SJCRH30 (cell line): ENCODE measurements around the gene RANGAP1. TPM values are rescaled to one million over a fixed set of nuclear protein-coding genes. Genes with fewer than 3 reads are reported as not detected.

Source experiments
- DNase-seq, 2 experiments: peaks; one replicate each; pipeline ENCODE4 v3.0.0-alpha.2; 2015 to 2020
- H3K27ac ChIP-seq: fragments of 250-450 bp; sonication (Bioruptor Pico); 2 replicates; pipeline ENCODE4 v1.5.1; 2020; ENCODE audit warnings: mild to moderate bottlenecking, moderate library complexity
- H3K27me3 ChIP-seq: fragments of 250-450 bp; sonication (Bioruptor Pico); 2 replicates; pipeline ENCODE4 v1.5.1; 2020; ENCODE audit warnings: mild to moderate bottlenecking, moderate library complexity
- H3K36me3 ChIP-seq: fragments of 250-450 bp; sonication (Bioruptor Pico); 2 replicates; pipeline ENCODE4 v1.5.1; 2020; ENCODE audit warnings: mild to moderate bottlenecking, moderate library complexity
- H3K4me1 ChIP-seq: fragments of 250-450 bp; sonication (Bioruptor Pico); 2 replicates; pipeline ENCODE4 v1.5.1; 2020; ENCODE audit warnings: mild to moderate bottlenecking, moderate library complexity
- H3K4me3 ChIP-seq: fragments of 250-450 bp; sonication (Bioruptor Pico); 2 replicates; pipeline ENCODE4 v1.5.1; 2020; ENCODE audit warnings: mild to moderate bottlenecking, moderate library complexity
- H3K9me3 ChIP-seq: fragments of 250-450 bp; sonication (Bioruptor Pico); replicated peaks from 2 replicates; pipeline ENCODE4 v1.5.1; 2020; ENCODE audit warnings: mild to moderate bottlenecking, moderate library complexity
- total RNA-seq: library from RNA; depleted of rRNA; stranded (reverse); fragments of >200 nt; shearing (Covaris generic); gene quantifications from 2 replicates; pipeline ENCODE4 v1.2.3, GENCODE V29; 2014

Gene RANGAP1
- total RNA-seq, 1 experiment from 2014 or later: 55.4 TPM

DNA sequence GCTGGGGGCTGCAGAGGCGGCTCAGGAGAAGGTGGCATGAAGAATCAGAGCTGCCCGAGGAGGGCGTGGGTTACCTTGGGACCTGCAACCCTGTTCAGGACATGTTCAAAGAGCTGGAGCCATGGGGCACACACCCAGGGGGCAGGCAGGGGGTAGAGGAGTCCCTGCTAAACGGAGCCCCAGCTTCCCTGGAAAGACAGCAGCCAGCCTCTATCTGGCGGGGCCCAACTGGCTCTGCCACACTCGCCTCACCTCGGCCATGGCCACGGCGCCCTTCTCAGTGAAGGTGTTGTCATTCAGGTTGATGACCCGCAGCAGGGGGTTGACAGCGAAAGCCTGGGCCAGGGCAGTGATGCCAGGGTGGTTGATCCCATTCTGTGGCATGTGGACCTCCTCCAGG is 28.3 kb downstream of the RANGAP1 start:
- no peaks in the 10 kb centered on the region for H3K4me1 ChIP-seq
- no peak overlapping the region for H3K27ac ChIP-seq
- H3K9me3 ChIP-seq: no peaks in the 10 kb centered on the region
- no peak for DNase-seq
- peaks cover 38% of the 10 kb centered on the region for H3K36me3 ChIP-seq
- no peak overlapping the region for H3K4me3 ChIP-seq
- H3K27me3 ChIP-seq: no peaks in the 10 kb centered on the region

DNA sequence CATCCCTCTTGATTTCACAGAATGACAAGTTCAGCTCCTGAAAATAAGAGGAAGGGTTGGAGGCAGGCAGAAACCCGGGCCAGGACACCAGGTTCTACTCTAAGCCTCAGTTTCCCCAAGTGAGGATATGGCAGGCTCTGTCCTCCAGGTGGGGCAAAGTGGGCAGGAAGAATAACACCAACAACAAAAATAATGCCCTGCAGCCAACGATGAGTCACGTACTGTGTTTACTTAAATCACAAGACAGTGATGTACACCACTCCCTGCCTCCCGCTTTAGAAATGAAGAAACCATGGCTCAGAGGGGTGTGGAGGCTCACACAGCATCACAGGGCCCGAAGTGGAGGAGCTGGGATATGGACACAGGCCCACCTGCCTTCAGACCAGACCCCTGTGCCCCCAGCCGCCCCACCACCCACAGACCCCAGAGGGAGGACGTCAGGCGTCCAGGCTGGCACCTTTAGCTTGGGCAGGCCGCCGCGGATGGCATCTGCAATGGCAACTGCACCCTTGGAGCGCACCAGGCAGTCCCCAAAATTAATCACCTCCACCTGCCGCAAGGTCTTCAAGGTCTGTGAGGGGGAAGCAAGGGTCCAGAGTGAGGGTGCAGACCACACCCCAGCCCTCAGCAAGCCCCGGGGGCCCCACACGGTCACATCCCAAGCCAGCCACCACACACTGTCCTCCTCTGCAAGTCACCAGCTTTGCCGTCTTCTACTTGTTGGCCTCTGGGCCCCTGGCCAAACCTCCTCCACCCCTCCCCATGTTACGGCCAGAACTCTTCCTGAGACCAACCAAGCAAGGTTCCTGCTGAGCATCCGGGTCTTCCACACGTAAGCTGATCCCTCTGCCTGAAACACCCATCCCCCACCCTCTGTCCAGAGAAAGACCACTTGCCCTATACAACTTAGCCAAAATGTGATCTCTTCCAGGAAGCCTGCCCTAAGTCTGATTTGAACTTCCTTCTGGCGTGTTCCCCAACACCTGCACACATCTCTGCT is 29.4 kb downstream of the RANGAP1 start:
- H3K9me3 ChIP-seq: no peaks in the 10 kb centered on the region
- H3K27ac ChIP-seq: no peak overlapping the region
- H3K27me3 ChIP-seq: no peaks in the 10 kb centered on the region
- H3K4me1 ChIP-seq: no peaks in the 10 kb centered on the region
- peaks cover 30% of the 10 kb centered on the region for H3K36me3 ChIP-seq
- H3K4me3 ChIP-seq: no peak overlapping the region
- no peak for DNase-seq

DNA sequence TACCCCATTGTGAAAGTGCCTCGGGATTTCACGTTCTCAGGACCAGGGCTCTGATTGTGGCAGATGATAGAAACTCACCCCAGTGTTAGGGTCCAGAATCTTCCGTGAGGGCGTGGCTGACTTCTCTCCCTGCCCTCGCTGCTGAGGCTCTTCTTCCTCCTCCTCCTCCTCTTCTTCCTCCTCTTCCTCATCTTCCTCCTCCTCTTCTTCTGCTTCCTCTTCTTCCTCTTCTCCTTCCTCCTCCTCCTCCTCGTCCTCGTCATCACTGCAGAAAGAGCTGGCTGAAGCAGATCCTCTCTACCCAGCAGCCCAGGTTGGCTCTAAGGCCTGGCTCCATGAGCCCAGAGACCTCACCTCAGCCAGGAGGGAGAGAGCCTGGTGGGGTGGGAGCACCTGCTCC is 31.8 kb downstream of the RANGAP1 start:
- peaks cover 21% of the 10 kb centered on the region for H3K36me3 ChIP-seq
- H3K27ac ChIP-seq: no peak overlapping the region

DNA sequence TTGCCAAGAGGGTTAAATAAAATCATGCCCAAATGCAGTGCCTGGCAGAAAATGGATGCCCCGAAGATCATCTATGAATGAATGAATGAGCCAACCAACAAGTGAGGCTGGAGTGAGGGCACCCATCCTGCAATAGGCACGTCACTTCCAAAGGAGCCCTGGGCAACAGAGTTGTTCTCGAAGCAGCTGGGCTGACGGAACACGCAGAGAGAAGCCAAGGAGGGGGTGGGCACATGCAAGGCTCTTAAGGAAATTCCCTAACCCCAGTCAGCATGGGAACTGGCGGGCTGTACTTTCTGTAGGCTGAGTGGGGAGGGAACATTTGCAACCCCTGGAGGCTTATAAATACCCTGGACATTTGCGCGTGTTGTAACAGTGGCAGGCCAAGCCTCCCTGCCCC is 33.6 kb downstream of the RANGAP1 start:
- Histone ChIP-seq H3K9me3 (no peaks in the 10 kb centered on the region), H3K4me1 (no peaks in the 10 kb centered on the region), H3K27me3 (no peaks in the 10 kb centered on the region), H3K4me3 (no peak overlapping the region), H3K27ac (no peak overlapping the region), H3K36me3 (peaks cover 19% of the 10 kb centered on the region; the same call in 1 of the 2 replicates)
- no peak for DNase-seq

More for the DNA sequence above, 31.8 kb downstream of the RANGAP1 start:
- no peak overlapping the region for H3K4me3 ChIP-seq
- H3K9me3 ChIP-seq: no peaks in the 10 kb centered on the region
- H3K27me3 ChIP-seq: no peaks in the 10 kb centered on the region
- no peak for DNase-seq
- no peaks in the 10 kb centered on the region for H3K4me1 ChIP-seq

DNA sequence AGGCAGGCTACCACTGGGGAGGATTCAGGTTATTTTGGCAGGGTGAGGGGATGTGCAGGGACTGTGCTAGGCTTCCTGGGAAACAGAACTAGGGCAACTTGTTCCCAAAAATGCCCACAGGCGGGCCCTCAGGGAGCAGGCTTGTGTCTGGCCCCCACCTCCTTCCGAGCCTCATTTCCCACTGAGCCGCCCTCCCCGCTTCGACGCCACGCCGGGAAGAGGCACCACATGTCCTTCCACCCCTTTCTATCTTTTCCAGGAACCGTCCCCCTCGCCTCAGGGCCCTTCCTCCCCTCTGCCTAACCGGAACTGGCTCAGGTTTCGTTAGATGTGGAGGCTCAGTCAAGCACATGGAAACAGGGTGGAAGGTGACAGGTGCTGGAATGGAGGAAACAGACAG is 35.9 kb downstream of the RANGAP1 start:
- Histone ChIP-seq H3K27ac (no peak overlapping the region), H3K4me1 (no peaks in the 10 kb centered on the region), H3K4me3 (no peak overlapping the region), H3K36me3 (peaks cover 14% of the 10 kb centered on the region; the same call in 1 of the 2 replicates), H3K9me3 (no peaks in the 10 kb centered on the region), H3K27me3 (no peaks in the 10 kb centered on the region)
- no peak for DNase-seq

DNA sequence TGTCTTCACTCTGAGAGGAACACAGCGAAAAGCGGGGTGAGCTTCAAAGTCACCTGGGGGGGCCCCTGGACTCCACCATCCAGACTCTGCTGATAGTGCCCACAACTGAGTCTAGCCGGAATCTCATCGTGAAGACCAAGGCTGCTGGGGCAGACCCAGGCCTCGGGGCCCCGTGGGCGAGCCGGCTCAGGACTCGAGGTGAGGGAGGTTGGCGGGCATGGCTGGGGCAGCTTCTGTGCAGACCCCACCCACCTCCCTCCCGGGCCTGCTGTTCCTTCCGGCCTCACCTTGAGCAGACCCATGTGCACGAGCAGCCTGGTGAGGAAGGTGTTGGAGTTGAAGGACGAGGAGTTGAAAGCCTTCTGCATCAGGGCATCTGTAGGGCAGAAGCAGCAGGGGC is 36.5 kb downstream of the RANGAP1 start:
- no peaks in the 10 kb centered on the region for H3K4me1 ChIP-seq
- no peaks in the 10 kb centered on the region for H3K27me3 ChIP-seq
- peaks cover 14% of the 10 kb centered on the region; the same call in 1 of the 2 replicates for H3K36me3 ChIP-seq
- no peak overlapping the region for H3K27ac ChIP-seq
- H3K4me3 ChIP-seq: no peak overlapping the region
- no peaks in the 10 kb centered on the region for H3K9me3 ChIP-seq
- no peak for DNase-seq

DNA sequence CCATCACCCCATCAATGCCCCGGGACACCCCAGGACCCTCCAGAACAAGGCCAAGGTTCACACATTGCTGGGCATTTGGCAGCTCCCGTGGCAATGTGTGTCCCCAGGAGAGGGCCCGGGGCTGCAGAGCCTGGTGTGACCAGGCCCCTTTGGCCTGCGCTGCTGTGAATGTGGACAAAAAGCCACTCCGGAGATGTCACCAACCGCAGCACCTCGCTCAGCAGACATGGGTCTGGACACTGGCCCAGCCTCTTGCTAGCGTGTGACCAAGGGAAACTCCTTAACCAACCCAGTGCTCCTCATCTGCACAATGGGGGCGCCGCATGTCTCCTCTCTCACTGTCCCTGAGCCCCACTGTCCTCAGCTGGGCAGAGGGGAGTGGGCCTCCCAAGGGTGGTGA is 37.2 kb downstream of the RANGAP1 start:
- Histone ChIP-seq H3K27me3 (no peaks in the 10 kb centered on the region), H3K36me3 (peaks cover 14% of the 10 kb centered on the region; the same call in 1 of the 2 replicates), H3K9me3 (no peaks in the 10 kb centered on the region), H3K4me1 (no peaks in the 10 kb centered on the region), H3K4me3 (no peak overlapping the region), H3K27ac (no peak overlapping the region)
- no peak for DNase-seq

DNA sequence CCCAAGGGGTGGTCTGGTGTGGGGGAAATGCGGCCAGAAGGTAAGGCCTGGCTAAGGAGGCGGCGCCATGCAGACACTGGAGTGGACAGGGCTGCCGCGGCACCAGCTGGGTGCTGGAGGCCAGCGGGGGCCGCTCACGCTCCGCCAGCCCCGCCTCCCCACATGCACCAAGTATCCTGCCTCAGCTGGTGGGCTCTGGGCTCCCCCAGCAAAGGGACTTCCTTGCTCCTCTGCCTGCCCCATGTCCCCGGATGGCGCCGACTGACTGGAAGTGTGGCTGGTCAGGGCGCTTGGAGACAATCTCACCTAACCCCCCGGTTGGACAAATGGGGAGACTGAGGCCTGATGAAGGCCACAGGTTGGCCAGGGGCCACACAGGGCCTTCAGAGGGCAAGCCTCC is 37.7 kb downstream of the RANGAP1 start:
- H3K9me3 ChIP-seq: no peaks in the 10 kb centered on the region
- no peaks in the 10 kb centered on the region for H3K4me1 ChIP-seq
- no peak overlapping the region for H3K4me3 ChIP-seq
- H3K27ac ChIP-seq: no peak overlapping the region
- DNase-seq: no peak
- peaks cover 14% of the 10 kb centered on the region; the same call in 1 of the 2 replicates for H3K36me3 ChIP-seq
- H3K27me3 ChIP-seq: no peaks in the 10 kb centered on the region

DNA sequence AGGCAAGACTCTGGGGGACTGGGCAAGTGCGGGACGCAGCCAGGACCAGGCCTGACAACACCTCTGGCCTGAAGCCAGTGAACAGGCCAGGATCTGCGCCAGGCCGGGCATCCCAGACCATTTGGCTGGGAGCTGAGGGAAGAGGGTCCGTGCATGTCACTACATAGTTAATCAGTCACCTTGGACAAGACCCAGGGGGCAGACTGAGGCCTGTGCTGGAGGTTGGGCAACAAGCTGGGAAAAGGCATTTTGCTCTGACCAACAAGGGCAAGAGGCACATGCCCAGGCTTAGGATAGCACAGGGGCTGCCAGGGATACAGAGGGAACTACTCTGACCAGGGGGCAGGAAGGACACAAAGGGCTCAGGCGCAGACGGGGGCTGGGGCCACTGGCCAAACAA is 38.3 kb downstream of the RANGAP1 start:
- Histone ChIP-seq H3K36me3 (peaks cover 14% of the 10 kb centered on the region; the same call in 1 of the 2 replicates), H3K9me3 (no peaks in the 10 kb centered on the region), H3K4me1 (no peaks in the 10 kb centered on the region), H3K27me3 (no peaks in the 10 kb centered on the region), H3K27ac (no peak overlapping the region), H3K4me3 (no peak overlapping the region)
- DNase-seq: no peak

DNA sequence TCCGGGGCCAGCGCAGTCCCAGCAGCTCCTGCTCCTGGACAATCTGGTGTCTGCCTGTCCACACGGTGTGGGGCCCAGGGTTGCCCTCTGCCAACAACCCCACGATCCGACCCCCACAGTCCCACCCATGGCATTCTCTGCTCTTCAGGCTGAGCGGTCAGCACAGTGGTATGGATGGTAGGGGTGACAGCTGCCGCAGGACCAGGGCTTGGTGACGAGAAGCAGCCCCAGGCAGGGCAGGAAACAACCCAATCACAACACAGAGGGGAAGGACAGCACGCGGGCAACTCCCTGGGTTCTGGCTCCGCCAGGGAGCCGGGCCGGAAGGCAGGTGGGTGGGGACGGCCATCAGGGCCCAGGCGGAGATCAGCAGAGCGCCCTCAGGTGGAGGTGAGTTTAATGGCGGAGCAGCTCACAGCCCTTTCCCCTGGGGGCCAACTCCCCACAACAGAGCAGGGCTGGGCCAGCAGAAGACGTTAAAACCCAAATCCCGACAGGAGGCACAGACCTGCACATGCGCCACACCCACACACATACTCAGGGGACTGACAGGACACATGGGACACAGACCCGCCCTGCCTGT is 40.0 kb downstream of the RANGAP1 start:
- H3K4me1 ChIP-seq: no peaks in the 10 kb centered on the region
- H3K9me3 ChIP-seq: no peaks in the 10 kb centered on the region
- H3K4me3 ChIP-seq: no peak overlapping the region
- H3K36me3 ChIP-seq: peaks cover 14% of the 10 kb centered on the region; the same call in 1 of the 2 replicates
- no peak overlapping the region for H3K27ac ChIP-seq
- DNase-seq: no peak
- H3K27me3 ChIP-seq: no peaks in the 10 kb centered on the region

DNA sequence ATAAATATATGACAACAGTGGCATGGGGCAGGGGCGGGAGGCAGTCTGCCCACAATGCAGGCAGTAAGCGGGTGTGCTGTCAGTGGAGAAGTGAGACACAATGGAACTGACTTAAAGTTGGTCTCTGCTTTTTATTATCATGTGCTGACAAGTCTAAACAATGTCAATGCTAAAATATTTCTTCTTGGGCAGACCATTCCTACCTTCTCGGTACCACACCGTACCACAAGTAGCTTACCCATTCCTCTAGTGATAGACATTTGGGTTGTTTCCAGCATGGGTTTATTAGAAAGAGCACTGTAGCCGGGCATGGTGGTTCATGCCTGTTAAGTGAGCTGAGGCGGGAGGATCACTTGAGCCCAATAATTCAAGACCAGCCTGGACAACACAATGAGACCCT is 42.6 kb downstream of the RANGAP1 start:
- Histone ChIP-seq H3K9me3 (no peaks in the 10 kb centered on the region), H3K4me3 (no peak overlapping the region), H3K36me3 (peaks cover under 1% of the 10 kb centered on the region; the same call in 1 of the 2 replicates), H3K4me1 (no peaks in the 10 kb centered on the region; the same call in 1 of the 2 replicates), H3K27me3 (no peaks in the 10 kb centered on the region), H3K27ac (no peak overlapping the region)
- no peak for DNase-seq

DNA sequence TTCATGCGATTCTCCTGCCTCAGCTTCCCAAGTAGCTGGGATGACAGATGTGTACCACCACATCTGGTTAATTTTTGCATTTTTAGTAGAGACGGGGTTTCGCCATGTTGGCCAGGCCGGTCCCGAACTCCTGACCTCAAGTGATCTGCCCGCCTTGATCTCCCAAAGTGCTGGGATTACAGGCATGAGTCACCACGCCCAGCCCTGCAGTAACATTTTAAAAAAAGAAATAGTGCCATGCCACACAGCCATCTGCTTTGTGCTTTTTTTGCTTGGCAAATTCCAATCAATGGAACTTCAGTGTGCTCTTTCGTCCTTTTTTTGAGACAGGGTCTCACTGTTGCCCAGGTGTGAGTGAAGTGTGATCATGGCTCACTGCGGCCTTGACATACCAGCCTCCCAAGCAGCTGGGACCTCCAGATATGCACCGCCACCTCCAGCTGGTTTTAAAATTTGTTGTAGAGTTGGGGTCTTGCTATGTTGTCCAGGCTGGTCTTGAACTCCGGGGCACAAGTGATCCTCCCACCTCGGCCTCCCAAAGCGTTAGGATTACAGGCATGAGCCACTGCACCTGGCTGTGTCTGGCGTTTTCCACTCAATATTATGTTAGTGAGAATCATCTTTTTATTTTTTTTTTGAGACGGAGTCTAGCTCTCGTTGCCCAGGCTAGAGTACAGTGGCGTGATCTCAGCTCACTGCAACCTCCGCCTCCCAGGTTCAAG is 43.4 kb downstream of the RANGAP1 start:
- no peaks in the 10 kb centered on the region for H3K27me3 ChIP-seq
- no peak for DNase-seq

DNA sequence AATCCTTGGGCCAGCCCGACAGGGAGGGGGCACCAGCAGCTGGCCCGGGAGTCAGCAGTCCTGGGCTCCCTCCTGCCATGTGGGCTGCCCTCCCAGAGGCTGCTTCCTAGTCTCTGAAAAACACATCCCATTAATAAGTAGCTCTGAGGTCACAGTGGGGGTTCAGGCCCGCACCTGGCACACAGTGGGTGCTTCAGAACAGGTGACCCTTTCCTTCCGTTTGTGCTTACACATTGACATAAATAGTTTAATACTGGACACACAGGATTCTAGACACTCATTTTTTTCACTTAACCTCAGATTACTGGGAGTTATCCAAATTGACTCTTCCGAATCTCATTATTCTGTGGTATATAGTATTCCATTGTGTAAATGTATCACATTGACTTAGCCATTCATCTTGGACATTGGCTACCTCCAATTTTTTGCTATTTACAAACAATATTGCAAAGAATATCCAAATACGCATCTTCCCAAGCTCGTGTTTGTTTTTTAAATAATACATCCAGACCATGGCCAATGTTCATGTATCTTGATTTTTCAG is 44.8 kb downstream of the RANGAP1 start:
- H3K27ac ChIP-seq: no peak overlapping the region; the same call in 1 of the 2 replicates
- DNase-seq: no peak
- H3K27me3 ChIP-seq: no peaks in the 10 kb centered on the region
- H3K9me3 ChIP-seq: no peaks in the 10 kb centered on the region
- H3K4me1 ChIP-seq: no peaks in the 10 kb centered on the region; the same call in 1 of the 2 replicates
- peak overlapping the region; percentile 34 for H3K4me3 ChIP-seq
- no peaks in the 10 kb centered on the region for H3K36me3 ChIP-seq

More for the DNA sequence above, 43.4 kb downstream of the RANGAP1 start:
- no peaks in the 10 kb centered on the region; the same call in 1 of the 2 replicates for H3K4me1 ChIP-seq
- no peaks in the 10 kb centered on the region for H3K9me3 ChIP-seq
- no peak overlapping the region for H3K27ac ChIP-seq
- H3K36me3 ChIP-seq: no peaks in the 10 kb centered on the region
- no peak overlapping the region for H3K4me3 ChIP-seq

DNA sequence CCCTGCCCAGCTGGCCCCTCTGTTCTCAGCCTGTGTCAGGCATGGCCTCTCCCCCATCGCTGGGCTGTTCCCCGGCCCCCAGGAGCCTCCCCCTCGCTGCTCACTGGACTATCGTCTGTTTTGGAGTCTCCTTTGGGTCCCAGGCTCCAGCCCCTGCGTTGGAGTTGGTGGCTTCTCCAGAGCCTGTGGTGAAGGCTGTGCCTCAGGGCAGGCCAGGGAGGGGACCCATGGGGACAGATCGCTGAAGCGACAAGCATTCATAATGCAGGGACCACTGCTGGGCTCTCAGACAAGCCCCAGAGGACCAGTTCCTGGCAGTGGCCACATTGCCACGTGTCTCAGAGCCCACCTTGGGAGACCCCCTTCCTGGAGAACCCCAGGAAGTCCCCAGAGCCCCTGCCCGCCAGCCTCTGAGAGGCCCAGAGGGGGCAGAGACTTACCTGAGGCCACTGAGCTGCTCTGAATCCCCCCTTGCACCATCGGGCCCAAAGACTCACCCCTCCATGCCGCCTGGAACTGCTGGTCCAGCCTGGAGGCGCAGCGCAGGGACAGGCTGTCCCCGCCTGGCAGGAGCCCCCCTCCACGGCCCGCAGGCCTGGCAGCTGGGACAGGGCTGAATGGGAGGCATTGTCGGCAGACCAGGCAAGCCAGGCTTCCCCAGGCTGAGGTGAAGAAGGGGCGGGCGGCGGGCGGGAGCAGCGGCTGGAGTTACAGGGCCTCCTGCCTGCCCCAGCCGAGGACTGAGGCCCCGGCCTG is 45.4 kb downstream of the RANGAP1 start, which contains the start of gene CHADL:
TSS of gene CHADL (minus strand) at position 555 of the 756 bp plus-strand sequence. CDS start at position 505, 50 bp downstream.
- Histone ChIP-seq H3K27ac (peak within 1 kb of the TSS; percentile 44), H3K36me3 (no peaks in the 10 kb centered on the region), H3K4me3 (peak within 1 kb of the TSS; percentile 34), H3K9me3 (no peaks in the 10 kb centered on the region), H3K4me1 (no peaks in the 10 kb centered on the region; the same call in 1 of the 2 replicates), H3K27me3 (no peaks in the 10 kb centered on the region)
- peak; percentile 90 to 91 for DNase-seq
